Retina (tissue), 1 donor: ENCODE results near the gene SLC18A3.

Experiments
- DNase-seq: peaks from one replicate; pipeline ENCODE4 v3.0.0-alpha.2; 2016

Gene SLC18A3

GRCh38 chr10:49629431-49629881 lies 19.3 kb downstream of the SLC18A3 start:
- peak; percentile 65 for DNase-seq

- DNase-seq: no peak
These were observed 21.9 kb downstream of the SLC18A3 start for GRCh38 chr10:49631975-49632374.

GRCh38 chr10:49632406-49633317 lies 22.6 kb downstream of the SLC18A3 start:
- DNase-seq: no peak

GRCh38 chr10:49633327-49634068 lies 23.4 kb downstream of the SLC18A3 start:
- no peak for DNase-seq

GRCh38 chr10:49634069-49634660 lies 24.1 kb downstream of the SLC18A3 start:
- DNase-seq: no peak

- DNase-seq: no peak
These were observed 32.2 kb downstream of the SLC18A3 start for GRCh38 chr10:49642311-49642710.

GRCh38 chr10:49643241-49644034 lies 33.3 kb downstream of the SLC18A3 start:
- DNase-seq: no peak

GRCh38 chr10:49644035-49644646 lies 34.0 kb downstream of the SLC18A3 start:
- DNase-seq: no peak

- no peak for DNase-seq
These were observed 35.3 kb downstream of the SLC18A3 start for GRCh38 chr10:49645417-49645816.

GRCh38 chr10:49645871-49646870 lies 36.1 kb downstream of the SLC18A3 start:
- DNase-seq: no peak

- DNase-seq: no peak
These were observed 37.4 kb downstream of the SLC18A3 start for GRCh38 chr10:49647554-49647953.

GRCh38 chr10:49647985-49648795 lies 38.1 kb downstream of the SLC18A3 start:
- DNase-seq: no peak

- DNase-seq: no peak
These were observed 39.2 kb downstream of the SLC18A3 start for GRCh38 chr10:49649294-49649693.

GRCh38 chr10:49649936-49650723 lies 40.0 kb downstream of the SLC18A3 start:
- no peak for DNase-seq

- no peak for DNase-seq
These were observed 40.6 kb downstream of the SLC18A3 start for GRCh38 chr10:49650724-49651034.

- no peak for DNase-seq
These were observed 41.1 kb downstream of the SLC18A3 start for GRCh38 chr10:49651039-49651835.

- no peak for DNase-seq
These were observed 41.8 kb downstream of the SLC18A3 start for GRCh38 chr10:49651917-49652316.
